ENCODE data around the gene SLC35F5.
"Not testable (repeated sequence)": the region's sequence is repeated elsewhere in the genome, so short reads cannot be mapped to it uniquely, and the experiment has no call there.

Gene SLC35F5

GRCh38 chr2:113756355-113757137 lies at the start of gene SLC35F5:
Gene SLC35F5 (minus strand): TSS chr2:113756642. CDS start chr2:113756409, 233 bp downstream.
- peak; percentile 74 for DNase-seq

GRCh38 chr2:113799375-113799774 lies 42.9 kb upstream of the SLC35F5 start:
- DNase-seq, result no peak

GRCh38 chr2:113797237-113797636 lies 40.8 kb upstream of the SLC35F5 start:
- DNase-seq, result no peak

GRCh38 chr2:113796592-113797175 lies 40.2 kb upstream of the SLC35F5 start:
- DNase-seq, result no peak

GRCh38 chr2:113795405-113795920 lies 39.0 kb upstream of the SLC35F5 start:
- DNase-seq, result no peak

GRCh38 chr2:113791697-113792590 lies 35.5 kb upstream of the SLC35F5 start:
- DNase-seq, result no peak

GRCh38 chr2:113784823-113785744 lies 28.6 kb upstream of the SLC35F5 start:
- no peak for DNase-seq

- no peak for DNase-seq
Measured at GRCh38 chr2:113780472-113780871, 24.0 kb upstream of the SLC35F5 start.

- no peak for DNase-seq
Measured at GRCh38 chr2:113777371-113777770, 20.9 kb upstream of the SLC35F5 start.

GRCh38 chr2:113776949-113777348 lies 20.5 kb upstream of the SLC35F5 start:
- no peak for DNase-seq

- DNase-seq, result not testable (repeated sequence)
Measured at GRCh38 chr2:113774616-113775015, 18.2 kb upstream of the SLC35F5 start.

GRCh38 chr2:113770929-113771328 lies 14.5 kb upstream of the SLC35F5 start:
- no peak for DNase-seq

- no peak for DNase-seq
Measured at GRCh38 chr2:113769555-113769954, 13.1 kb upstream of the SLC35F5 start.

- no peak for DNase-seq
Measured at GRCh38 chr2:113768770-113769169, 12.3 kb upstream of the SLC35F5 start.

GRCh38 chr2:113767811-113768460 lies 11.5 kb upstream of the SLC35F5 start:
- DNase-seq, result no peak

- no peak for DNase-seq
Measured at GRCh38 chr2:113765276-113765675, 8.8 kb upstream of the SLC35F5 start.

- DNase-seq, result no peak
Measured at GRCh38 chr2:113762377-113763118, 6.1 kb upstream of the SLC35F5 start.

- no peak for DNase-seq
Measured at GRCh38 chr2:113760400-113760799, 4.0 kb upstream of the SLC35F5 start.

GRCh38 chr2:113757138-113757657 lies 756 bp upstream of the SLC35F5 start:
- no peak for DNase-seq

GRCh38 chr2:113755835-113756354 lies 547 bp downstream of the SLC35F5 start:
- DNase-seq, result no peak

Measured in NCI-H1048 (cell line).